EL (cell line): ENCODE measurements around the gene RPRD1B.

Source experiments
- DNase-seq: peaks from one replicate; pipeline ENCODE4 v3.0.0-alpha.2; 2016

RPRD1B gene

DNA sequence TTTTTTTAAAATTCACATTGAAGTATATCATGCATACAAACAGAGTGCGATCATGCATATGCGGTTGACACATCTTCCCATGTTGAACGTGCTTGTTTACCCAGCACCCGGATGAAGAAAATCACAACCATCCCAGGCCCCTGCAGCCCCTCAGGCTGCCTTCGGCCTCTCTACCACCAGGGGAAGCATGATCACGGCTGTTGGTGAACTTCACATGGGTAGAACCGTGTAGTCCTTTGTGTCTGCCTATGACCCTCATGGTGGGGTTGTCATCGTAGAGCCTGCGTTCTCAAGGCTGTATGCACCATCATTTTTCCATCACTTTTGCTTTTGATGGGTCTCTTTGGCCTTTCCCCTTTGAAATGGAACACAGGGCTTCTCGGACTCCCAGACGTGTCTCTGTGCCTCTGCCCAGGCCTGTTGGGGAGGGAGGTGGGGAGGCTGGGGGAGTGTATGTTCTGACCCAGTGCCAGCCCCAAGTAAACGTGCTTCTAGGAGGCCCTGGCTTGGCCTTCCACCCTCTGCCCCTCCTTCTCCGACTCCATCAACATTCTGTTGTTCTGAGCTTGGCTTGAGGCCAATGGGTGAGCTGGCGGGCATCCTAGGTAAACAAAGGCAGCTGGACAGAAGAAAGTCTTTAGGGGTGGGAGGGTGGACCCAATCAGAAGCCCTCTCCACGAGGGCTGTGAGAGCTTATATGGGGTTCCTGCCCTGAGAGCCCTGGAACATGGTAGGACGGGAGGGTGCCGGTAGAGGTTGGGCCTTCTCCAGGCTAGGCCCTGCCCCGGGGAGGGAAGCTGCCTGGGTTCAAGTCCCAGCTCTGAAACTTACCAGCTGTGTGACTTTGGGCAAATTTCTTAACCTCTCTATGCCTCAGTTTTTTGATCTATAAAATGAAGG is 91.9 kb downstream of the RPRD1B start:
- DNase-seq, result no peak

DNA sequence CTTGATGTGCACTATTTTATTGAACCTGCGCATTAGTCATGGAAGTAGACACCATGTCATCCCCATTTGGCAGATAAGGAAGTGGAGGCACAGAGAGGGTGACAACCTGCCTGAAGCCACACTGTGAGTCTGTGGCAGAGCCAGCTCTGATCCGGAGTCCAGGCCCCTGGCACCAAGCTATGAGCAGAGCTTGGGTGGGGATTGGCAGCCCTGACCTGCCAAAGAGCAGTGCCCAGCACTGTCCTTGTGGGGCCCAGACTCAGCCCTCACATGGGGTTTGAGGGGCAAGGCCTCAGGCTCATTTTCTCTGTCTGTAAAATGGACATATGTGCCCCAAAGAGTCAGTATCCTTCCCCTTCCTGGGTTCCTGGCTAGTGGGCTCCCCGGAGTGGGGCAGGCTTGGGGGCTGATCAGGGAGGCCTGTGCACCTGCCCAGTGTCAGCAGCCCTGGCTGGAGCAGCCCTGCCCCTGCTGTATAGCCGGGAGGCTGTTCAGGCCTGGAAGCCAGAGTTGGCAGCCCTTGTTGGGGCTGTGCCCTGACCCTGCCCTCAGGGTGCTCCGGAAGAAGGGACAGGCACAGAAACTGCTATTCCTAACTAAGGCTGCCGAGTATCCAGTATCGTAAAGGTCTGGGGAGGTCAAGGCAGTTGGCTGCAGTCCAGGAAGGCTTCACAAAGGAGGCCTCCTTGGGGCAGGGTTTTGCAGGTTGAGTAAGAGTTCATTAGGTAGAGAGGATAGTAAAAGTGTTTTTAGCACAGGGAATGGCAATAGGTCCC is 92.8 kb downstream of the RPRD1B start:
- no peak for DNase-seq

DNA sequence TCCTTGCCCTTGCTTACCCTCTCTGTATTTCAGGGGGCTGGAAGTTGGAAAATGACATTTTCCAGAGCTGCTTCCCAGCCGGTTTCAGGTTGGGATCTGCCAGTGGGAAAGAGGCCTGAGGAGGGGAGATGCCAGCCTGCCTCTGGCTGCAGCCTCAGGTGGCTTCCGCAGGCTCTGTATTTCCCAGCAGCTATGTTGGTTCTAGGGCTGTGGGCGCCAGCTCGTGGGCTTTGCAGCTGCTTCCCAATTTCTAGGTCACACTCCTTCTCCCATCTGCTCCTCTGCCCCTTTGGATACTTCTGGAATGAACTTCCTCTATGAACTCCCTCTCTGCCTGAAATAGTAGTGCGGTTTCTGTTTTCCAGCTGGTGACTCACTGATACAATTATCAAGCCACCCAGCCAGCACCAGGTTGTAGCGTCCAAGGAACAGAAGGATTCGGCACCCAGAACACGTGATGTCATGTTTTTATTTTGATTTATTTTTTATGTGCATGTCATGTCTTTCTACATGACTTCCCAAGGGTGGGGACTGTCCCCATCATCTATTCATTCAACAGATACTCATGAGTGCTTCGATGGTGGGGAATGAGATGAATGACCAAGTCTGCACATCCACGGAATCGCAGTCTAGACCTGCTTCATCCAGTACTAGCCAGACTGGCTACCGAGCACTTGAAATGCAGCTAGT is 93.5 kb downstream of the RPRD1B start:
- peak; percentile 88 for DNase-seq

DNA sequence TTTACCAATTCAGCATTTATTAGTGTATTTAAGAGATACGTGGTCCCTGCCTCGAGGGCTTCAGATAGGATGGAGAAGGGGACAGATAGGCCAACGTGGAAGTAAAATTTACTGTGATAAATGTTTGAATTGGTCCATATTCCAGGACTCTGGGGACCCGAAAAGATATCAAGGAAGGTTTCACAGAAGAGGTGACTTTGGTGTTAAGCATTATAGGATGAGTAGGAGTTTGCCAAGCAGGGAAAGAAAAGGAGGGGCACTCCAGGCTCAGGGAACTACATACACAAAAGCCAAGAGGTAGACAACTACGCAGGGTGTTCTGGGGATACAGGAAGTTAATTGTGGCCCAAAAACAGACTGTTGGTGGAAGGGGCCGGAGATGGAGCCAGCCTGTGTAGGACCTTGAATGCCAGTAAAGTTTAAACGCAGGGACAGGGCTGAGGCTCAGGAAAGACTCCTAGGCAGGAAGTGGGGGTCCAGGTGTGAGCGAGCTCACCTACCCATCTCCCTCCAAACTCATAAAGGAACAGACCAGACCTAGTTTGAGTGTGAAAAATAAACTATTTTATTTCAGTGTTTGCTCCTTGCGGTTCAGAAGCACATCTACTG is 94.5 kb downstream of the RPRD1B start:
- DNase-seq, result no peak

DNA sequence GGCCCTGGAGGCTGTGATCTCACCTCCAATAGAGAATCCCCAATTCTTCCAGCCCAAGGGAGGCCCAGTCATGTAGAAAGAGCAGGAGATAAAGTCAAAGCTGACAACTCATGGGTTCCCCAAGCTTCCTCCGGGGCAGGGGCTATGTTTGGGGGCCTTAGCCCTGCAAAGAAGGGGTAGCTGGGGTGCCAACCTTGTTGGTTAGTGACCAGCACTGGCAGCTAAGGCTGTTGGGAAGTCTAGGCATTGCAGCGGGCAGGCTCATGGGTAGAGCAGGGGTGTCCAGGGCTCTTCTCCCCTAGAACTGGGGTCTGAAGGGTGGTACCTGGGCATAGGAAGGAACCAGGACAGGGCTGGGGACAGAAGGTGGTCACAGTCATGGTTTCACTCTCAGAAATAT is 95.1 kb downstream of the RPRD1B start:
- no peak for DNase-seq

DNA sequence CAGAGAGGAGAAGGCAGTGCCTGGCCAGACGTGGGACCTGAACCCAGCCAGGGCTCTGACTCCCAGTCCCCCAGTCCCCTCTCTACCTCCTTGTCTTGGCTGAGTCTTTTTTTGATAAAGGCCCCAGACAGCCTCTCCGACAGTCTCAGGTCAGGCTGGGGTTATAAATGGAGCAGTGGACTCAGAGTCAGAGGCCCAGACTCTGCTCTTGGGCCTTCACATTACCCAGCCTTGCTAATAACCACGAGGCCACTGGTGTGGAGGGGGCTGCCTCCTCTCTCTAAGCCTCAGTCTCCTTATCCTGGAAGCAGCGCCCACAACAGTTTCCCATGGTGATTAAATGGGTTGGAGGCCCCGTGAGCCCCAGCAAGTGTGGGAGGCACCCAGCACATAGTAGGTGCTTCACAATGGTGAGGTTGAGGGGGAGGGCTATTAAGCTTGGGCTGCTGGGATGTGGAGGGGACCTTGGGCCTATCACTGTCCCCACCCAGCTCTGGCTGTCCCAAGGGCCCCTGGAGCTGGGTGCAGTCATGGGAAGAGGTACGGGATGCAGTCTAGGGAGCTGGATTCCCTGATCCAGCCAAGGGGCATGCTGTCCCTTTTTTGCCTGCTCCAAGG is 95.8 kb downstream of the RPRD1B start:
- no peak for DNase-seq

DNA sequence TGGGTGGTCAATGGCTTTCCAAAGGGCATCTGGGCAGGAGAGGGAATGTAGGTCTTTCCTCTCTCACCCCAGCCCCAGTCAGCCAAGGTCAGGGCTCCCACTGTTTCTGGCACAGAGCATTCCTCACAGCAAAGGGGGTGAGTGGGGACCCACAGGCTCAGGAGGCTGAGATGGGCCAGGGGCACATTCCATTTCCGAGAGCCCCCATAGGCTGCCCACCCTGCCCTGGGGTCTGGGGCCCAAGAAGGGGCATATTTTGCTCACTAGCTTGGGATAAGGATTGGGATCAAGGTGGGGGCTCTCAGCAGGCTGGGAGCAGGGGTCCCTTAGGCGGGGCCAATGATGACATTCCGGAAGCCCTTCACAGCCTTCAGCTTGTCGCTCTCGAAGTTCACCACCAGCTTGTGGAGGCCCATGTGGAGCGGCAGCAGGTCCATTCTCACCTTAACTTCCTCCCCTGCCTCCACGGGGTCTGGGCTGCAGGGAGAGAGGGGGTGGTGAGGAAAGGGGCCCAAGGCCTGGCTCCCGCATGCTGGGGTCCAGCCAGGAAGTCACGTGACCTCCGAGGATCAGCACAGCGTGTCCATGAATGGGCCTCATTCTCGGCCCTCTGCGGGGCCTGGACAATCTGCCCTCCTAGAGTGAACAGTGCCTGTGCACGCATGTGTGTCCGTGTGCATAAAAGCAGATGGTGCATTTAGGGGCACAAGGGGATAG is 96.5 kb downstream of the RPRD1B start:
- no peak for DNase-seq

DNA sequence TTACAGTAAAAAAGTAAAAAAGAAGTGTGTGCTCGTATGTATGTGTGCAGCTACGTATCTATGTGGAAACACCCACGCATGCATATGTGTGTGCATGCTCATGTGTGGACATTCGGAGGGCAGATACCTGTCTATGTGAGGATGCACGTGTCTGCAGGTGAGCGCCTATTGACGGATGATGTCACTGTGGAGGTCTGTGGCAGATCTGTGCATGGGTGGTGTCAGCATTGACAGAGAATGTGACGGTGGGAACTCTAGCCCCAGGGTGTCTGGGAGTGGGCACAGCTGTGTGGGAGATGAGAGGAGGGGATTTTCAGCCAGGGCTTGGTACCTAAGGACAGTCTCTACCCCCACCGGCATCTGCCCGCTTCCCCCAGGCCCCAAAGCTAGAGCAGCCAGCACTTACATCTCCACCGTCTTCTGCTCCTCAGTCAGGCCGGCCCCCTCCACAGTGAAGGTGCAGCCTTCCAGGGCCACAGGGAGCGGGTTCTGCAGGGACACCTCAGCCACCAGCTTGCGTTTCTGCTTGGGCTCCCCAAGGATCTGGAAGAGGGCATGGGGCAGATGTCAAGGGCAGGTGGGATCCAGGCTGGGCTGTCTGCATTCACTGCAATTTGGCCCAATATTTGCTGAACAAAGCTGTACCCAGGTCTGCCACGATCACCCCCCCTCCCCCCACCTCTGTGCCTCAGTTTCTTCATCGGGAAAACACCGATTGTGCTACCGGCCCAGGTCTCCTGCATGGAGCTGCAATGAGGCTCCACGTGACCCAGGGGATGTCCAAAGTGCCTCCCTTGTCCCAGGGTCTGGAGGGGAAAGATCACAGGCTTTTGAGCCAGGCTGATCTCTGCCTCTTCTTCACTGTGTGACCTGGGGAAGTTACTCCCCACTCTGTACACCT is 97.4 kb downstream of the RPRD1B start:
- DNase-seq, result no peak

DNA sequence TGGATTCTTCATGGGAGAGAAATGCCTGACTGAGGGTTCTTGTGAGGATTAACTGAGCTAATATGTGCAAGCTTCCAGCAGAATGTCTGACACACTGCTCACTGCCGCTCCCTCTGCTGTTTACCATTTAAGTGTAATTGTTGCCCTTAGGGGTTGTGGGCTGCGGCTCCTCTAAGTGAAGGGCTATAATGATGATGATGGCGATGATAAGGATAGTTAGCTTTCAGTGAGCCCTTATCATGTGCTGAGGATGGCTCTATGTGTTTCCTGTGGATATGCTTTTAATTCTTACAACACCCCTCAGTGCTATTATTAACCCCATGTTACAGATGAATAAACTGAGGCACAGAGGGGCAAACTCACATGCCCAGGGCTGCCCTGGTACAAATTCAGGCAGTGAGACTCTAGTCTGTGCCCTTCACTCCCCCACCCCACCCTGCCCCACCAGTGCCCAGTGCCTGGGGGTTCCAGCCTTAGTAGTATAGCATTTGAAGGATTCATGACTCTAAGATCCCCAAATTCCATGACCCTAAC is 98.1 kb downstream of the RPRD1B start:
- peak; percentile 69 for DNase-seq

DNA sequence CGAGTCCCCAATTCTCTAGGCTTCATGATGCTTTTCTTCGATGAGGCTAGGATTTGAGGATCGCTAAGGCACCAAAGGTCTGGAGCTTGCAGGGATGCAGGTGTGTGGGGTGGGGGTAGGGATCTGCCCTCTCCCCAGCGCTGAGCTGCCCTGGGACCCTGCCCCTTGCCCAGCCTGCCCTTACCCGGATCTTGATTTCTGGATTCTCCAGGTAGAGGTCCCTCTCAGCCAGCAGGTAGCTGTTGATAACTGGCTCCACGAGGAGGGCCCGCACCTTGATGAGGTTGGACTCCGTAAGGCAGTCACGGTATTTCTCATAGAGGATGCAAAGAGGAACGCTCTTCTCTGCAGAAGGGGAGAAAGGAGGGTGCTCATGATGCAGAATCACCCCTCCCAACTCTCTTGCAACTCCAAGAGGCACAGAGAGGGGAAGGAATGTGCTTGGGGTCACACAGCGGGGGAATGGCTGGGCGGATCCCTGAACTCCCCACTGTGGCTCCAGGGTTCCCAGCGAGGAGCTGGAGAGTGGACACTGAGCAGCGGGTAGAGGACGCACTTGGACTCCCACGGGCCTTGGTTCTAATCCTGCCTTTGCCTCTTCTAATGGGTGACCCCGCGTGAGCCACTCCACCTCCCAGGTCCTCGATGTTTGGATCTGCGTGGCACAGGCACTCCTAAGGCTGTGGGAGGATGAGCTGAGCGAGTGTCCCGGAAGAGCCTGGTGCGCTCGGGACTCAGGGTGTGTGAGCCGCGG is 98.8 kb downstream of the RPRD1B start:
- DNase-seq, result no peak

DNA sequence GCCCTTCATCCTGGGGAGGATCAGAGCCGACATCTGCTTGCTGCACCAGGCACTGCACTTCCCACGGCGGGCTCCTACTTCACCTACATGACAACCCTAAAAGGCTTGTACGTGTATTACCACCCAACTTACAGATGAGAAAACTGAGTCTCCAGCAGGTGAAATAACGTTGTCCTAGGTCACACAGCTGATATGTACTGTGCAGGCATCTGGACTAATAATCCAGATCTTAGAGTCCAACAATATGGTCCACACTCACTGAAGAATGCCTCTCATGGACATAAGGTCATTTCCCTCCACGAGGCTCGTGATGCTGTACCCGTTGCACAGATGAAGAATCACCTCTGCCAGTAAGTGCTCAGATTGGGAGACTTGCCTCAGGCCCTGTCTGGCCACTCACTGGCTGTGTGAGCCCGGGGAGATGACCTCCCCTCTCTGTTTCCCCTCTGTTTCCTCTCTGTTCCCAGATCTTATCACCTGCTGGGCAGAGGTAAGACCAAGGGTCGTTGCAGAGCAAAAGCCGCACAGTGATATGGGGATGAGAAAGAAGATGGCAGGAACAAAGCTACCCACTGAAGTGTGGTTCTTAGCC is 99.5 kb downstream of the RPRD1B start:
- no peak for DNase-seq

DNA sequence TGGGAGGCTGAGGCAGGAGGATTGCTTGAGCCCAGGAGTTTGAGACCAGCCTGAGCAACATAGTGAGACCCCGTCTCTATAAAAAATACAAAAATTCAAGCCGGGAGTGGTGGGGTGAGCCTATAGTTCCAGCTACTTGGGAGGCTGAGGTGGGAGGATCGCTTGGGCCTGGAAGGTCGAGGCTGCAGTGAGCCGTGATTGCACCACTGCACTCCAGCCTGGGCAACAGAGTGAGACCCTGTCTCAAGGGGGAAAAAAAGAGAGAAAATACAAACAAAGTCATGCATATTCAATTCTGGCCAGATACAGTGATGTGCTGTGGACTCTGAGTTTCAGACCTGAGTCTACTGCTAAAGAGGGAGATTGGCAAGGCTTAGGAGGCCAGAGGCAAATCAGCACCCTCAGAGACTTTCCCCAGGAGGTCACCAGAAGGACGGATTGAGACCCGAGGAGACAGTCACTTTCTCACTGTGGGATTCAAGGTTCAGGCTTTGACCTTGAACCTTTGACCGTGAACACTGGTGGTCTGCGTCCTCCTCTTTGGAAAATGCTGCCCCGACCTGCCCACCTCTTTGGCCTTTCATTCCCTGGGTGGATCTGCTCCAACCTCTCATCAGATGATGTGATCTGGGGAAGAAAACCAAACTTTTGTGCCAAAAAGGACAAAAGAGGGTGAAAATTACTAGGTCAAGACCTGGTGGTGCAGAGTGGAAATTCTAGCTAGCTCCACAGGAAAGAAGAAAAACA is 100.3 kb downstream of the RPRD1B start:
- no peak for DNase-seq

DNA sequence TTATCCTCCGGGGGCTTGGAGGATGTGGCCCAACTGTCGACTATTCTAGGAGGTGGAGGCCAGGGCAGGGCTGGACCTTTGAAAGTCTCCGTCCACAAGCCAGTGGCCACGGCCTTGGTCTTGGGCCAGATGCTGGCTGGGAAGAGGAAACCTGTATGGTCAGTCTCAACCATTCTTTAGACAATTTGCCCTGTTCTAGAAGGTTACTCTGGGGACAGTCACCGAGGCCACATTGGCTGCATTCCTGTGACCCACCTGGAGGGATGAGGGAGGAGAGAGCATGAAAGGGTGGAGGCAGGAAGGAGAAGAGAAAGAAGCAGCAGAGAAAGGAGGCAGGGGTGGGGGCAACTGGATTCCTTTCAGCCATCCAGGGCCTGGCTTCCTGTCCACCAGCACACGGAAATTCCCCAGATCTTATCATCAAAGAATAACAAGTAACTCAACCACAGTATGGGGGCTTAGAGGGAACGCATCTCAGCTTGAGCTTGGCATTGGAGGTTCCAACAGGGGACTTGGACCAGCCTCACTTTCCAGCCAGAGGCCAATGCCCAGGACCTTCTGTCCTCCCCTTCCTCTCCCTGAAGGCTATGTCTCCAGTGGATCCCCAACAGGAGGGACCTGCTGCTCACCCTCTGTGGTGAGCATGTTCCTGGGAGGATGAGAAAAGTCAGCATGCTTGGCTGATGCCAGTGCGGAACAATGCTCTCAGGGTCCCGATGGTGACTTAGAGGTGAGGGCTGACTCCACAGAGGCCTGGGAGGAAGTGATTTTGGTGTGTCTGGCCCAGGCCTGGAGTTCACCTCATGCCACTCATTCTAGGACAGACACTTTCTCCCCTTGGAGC is 101.1 kb downstream of the RPRD1B start:
- peak; percentile 87 for DNase-seq

DNA sequence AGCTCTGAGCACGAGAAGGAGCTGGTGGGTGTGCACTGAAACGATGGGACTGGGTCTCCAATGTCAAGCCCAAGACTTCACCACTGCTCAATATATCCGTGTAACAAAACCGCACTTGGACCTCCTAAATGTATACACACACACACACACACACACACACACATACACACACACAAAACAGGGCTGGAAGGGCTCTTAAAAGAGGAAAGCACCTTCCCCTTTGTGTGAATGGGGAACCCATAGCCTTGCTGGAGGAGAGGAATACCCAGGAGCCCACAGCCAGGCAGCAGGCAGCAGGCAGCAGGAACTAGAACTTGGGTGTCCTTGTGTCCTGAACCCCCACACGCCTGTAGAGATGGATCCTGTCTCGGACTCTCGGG is 101.7 kb downstream of the RPRD1B start:
- no peak for DNase-seq

DNA sequence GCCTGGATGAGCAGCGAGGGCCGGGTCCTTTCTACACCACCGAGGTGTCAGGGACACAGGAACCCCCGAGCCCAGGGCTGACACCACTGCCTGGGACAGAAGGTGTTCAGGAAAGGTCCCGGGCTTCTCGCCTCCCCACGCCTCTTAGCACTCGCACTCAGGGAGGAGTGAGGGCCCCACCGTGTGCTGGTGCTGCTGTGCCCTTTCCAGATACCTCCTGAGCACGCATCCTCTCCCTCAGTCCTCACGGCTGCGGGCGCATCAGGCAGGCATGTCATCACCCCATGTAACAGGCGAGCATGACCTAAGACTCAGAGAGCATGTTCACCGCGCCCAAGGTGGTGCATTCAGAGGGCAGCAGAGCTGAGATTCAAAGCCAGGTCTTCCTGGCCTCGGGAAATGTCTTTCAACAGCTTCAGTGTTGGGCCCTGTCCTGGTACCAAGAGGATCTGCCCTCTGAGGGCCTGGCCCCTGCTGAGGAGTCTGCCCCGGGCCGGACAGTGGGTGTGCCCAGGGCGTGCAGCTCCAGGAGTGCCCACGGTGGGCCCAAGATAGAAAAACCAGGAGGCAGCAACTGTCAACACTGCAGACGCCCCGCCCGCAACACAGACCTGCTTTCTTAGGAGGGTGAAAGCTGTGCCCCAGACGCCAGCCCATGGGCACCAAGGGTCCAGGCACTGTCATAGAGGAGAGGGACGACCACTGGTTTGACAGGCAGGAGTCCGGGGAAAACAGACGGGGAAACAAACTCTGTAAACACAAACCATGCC is 102.3 kb downstream of the RPRD1B start:
- DNase-seq, result no peak

DNA sequence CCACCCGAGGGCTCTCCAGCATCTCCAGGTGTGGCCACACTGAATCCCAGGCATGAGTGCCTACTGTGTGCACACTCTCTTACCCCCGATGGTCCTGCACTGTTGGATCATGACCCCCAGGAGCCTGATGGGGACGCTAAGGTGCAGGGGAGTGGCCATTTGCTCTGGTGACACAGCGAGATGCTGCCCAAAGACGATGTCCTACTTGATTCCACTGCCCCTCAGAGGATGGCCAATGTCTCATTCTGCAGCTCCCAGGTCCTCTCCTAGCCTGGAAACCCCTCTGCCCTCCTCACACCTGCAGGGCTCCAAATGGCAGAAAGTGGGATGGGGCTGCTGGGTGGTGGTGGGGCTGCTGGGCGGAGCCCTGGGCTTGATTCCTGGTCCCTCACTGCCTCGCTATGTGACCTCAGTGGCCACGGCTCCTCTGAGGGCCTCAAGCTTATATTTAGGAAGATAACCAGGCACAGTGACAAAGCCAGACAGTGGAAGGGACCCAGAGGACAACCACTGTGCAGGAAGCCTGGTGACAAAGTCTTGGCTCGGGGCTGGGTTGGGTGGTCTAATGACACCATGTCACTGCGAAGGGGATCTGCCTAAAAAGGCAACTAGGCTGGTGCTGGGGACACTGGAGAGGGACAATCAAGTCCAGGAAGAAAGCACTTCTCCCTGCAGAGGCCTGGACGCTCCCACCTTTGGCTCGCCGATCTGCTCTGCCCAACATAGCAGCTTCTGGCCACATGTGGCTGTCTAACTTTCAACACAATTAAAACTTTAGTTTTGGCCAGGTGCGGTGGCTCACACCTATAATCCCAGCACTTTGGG is 103.1 kb downstream of the RPRD1B start:
- no peak for DNase-seq
